ENCODE results near the gene SFI1. TPM values are rescaled to one million over a fixed set of nuclear protein-coding genes. Genes with fewer than 3 reads are reported as not detected.
A peak's percentile ranks its signal among the peaks of the same experiment; 100 is the strongest.

The SFI1 gene
- total RNA-seq, 2 donors from 2014 or later = 42.0 to 52.6 TPM

GRCh38 chr22:31613904-31614296 is 117.6 kb downstream of the SFI1 start:
- DNase-seq = no peak
- WGBS, 2 experiments (ENCODE audit: insufficient coverage in 1 of 2, insufficient read length in 1 of 2) = 91 to 94% methylated on average over 6 to 10 of the region's 10 CpGs
- H3K9ac ChIP-seq (ENCODE audit: extremely low read depth, low read length, poor library complexity, severe bottlenecking) = no peak overlapping the region
- H3K27me3 ChIP-seq (ENCODE audit: control insufficient read depth, insufficient read depth, low read length, poor library complexity, severe bottlenecking) = no peaks in the 10 kb centered on the region
- H3K4me1 ChIP-seq (ENCODE audit: control insufficient read depth, insufficient read depth, low read length) = no peaks in the 10 kb centered on the region
- no peaks in the 10 kb centered on the region for H3K9me3 ChIP-seq (ENCODE audit: control insufficient read depth, low read length)
- Mint-ChIP-seq H3K27me3 (ENCODE audit: insufficient read depth) (no peaks in the 10 kb centered on the region), H3K4me1 (no peaks in the 10 kb centered on the region), H3K4me3 (no peak overlapping the region), H3K36me3 (ENCODE audit: low read depth) (peaks cover 16% of the 10 kb centered on the region), H3K27ac (peak overlapping the region; percentile 24), H3K9me3 (no peaks in the 10 kb centered on the region)
- H3K36me3 ChIP-seq (ENCODE audit: control insufficient read depth, insufficient read depth, low read length) = peaks cover 10% of the 10 kb centered on the region
- H3K27ac ChIP-seq (ENCODE audit: low read depth, low read length) = peak overlapping the region; percentile 11
- no peak for TF ChIP-seq CTCF (conservative IDR thresholded peaks at IDR 0.05)
- H3K4me3 ChIP-seq (ENCODE audit: low read length) = no peak overlapping the region

- no peaks in the 10 kb centered on the region for H3K4me1 Mint-ChIP-seq
- no peak overlapping the region for H3K27ac ChIP-seq (ENCODE audit: low read depth, low read length)
Measured at GRCh38 chr22:31614781-31615490, 118.6 kb downstream of the SFI1 start.

GRCh38 chr22:31615491-31615860 is 119.1 kb downstream of the SFI1 start:
- no peak overlapping the region for H3K27ac ChIP-seq (ENCODE audit: low read depth, low read length)
- H3K27ac Mint-ChIP-seq = peak overlapping the region; percentile 79
- H3K9me3 Mint-ChIP-seq = no peaks in the 10 kb centered on the region
- H3K27me3 ChIP-seq (ENCODE audit: control insufficient read depth, insufficient read depth, low read length, poor library complexity, severe bottlenecking) = no peaks in the 10 kb centered on the region
- peak; percentile 41 for DNase-seq
- no peaks in the 10 kb centered on the region for H3K4me1 ChIP-seq (ENCODE audit: control insufficient read depth, insufficient read depth, low read length)
- H3K4me3 ChIP-seq (ENCODE audit: low read length) = no peak overlapping the region
- no peak for TF ChIP-seq CTCF (conservative IDR thresholded peaks at IDR 0.05)
- H3K4me3 Mint-ChIP-seq = no peak overlapping the region
- H3K4me1 Mint-ChIP-seq = no peaks in the 10 kb centered on the region
- H3K9me3 ChIP-seq (ENCODE audit: control insufficient read depth, low read length) = no peaks in the 10 kb centered on the region
- peaks cover 28% of the 10 kb centered on the region for H3K36me3 Mint-ChIP-seq (ENCODE audit: low read depth)
- H3K9ac ChIP-seq (ENCODE audit: extremely low read depth, low read length, poor library complexity, severe bottlenecking) = no peak overlapping the region
- H3K27me3 Mint-ChIP-seq (ENCODE audit: insufficient read depth) = no peaks in the 10 kb centered on the region
- peaks cover 24% of the 10 kb centered on the region for H3K36me3 ChIP-seq (ENCODE audit: control insufficient read depth, insufficient read depth, low read length)
- WGBS, 2 experiments (ENCODE audit: insufficient coverage in 1 of 2, insufficient read length in 1 of 2) = 88 to 100% methylated on average over 3 to 4 of the region's 4 CpGs

More at GRCh38 chr22:31614781-31615490, 118.6 kb downstream of the SFI1 start:
- H3K4me1 ChIP-seq (ENCODE audit: control insufficient read depth, insufficient read depth, low read length) = no peaks in the 10 kb centered on the region
- no peak overlapping the region for H3K27ac Mint-ChIP-seq
- no peak overlapping the region for H3K9ac ChIP-seq (ENCODE audit: extremely low read depth, low read length, poor library complexity, severe bottlenecking)
- no peak for TF ChIP-seq CTCF (conservative IDR thresholded peaks at IDR 0.05)
- no peak overlapping the region for H3K4me3 ChIP-seq (ENCODE audit: low read length)
- H3K36me3 ChIP-seq (ENCODE audit: control insufficient read depth, insufficient read depth, low read length) = peaks cover 20% of the 10 kb centered on the region
- H3K36me3 Mint-ChIP-seq (ENCODE audit: low read depth) = peaks cover 24% of the 10 kb centered on the region
- H3K9me3 Mint-ChIP-seq = no peaks in the 10 kb centered on the region
- peak; percentile 42 for DNase-seq
- no peaks in the 10 kb centered on the region for H3K27me3 Mint-ChIP-seq (ENCODE audit: insufficient read depth)
- H3K27me3 ChIP-seq (ENCODE audit: control insufficient read depth, insufficient read depth, low read length, poor library complexity, severe bottlenecking) = no peaks in the 10 kb centered on the region
- whole genome bisulfite sequencing, 2 experiments (ENCODE audit: insufficient coverage in 1 of 2, insufficient read length in 1 of 2) = 93 to 94% methylated on average over 12 to 18 of the region's 18 CpGs
- H3K9me3 ChIP-seq (ENCODE audit: control insufficient read depth, low read length) = no peaks in the 10 kb centered on the region
- H3K4me3 Mint-ChIP-seq = no peak overlapping the region
